Spleen (tissue), 7 donors: Measurements from ENCODE around the gene PLEKHH1.

Source experiments
- CTCF ChIP-seq, 11 experiments: fragments of 200-600 bp in 7 of 11; fragments of 450-650 bp in 4 of 11; sonication (generic) in 4 of 11; IDR thresholded peaks in 8 of 11; conservative IDR thresholded peaks in 3 of 11; 1 replicate in 7 of 11; 2 replicates in 4 of 11; pipeline versions ENCODE4 v1.4.0 to v1.8.0; 2016 to 2021; ENCODE audit warnings: antibody characterized with exemption in 11 of 11, inconsistent platforms in 4 of 11, mild to moderate bottlenecking in 1 of 11
- POLR2A ChIP-seq, 3 donors: fragments of 450-650 bp; IDR thresholded peaks; one replicate each; pipeline ENCODE4 v1.5.1; 2017; ENCODE audit warnings: antibody characterized with exemption in 3 of 3, mild to moderate bottlenecking in 1 of 3
- POLR2AphosphoS5 ChIP-seq, 3 donors: sonication (generic); formaldehyde crosslinking; IDR thresholded peaks; one replicate each; pipeline ENCODE4 v1.5.1; 2017; ENCODE audit warnings: antibody characterized with exemption in 3 of 3
- donor health status: DM: no; HTN: no; CAD: no; lungs with moderate emphysema.
- donor health status: DM: no; HTN: no; CAD: no.
- donor health status: DM: no; HTN: no; CAD: no.

- TF ChIP-seq POLR2AphosphoS5 (IDR thresholded peaks at IDR 0.05) (no peak), CTCF (IDR thresholded peaks at IDR 0.05 in 8 of 11, conservative IDR thresholded peaks at IDR 0.05 in 3 of 11) (no peak), POLR2A (IDR thresholded peaks at IDR 0.05) (no peak)
Measured at GRCh38 chr14:67581643-67582042, 48.6 kb downstream of the PLEKHH1 start.
